ENCODE data around the gene FXYD7. TPM values are rescaled to one million over a fixed set of nuclear protein-coding genes. Genes with fewer than 3 reads are reported as not detected.
A peak's percentile ranks its signal among the peaks of the same experiment; 100 is the strongest.

The FXYD7 gene
- total and polyA plus RNA-seq, 2 of the 4 experiments (the other 2 are of a cell fraction): 0.31 TPM; not detected in 1

- Histone ChIP-seq H3K9me1 (ENCODE audit: insufficient read depth, low read length) (0 out of 2 replicates have a peak, but pooled peaks cover under 1% of the 10 kb centered on the region), H3K27ac (ENCODE audit: insufficient read depth, low read length) (no peak within 1 kb of the TSS), H2BK5ac (ENCODE audit: low read depth, low read length, poor library complexity, severe bottlenecking) (no peak within 1 kb of the TSS), H2AFZ (replicated peaks; ENCODE audit: low read length, poor library complexity) (peak within 1 kb of the TSS; percentile 58), H3K36me3 (ENCODE audit: control insufficient read depth, insufficient read depth, low read length) (no peaks in the 10 kb centered on the region), H3K18ac (ENCODE audit: low read depth, low read length) (no peak within 1 kb of the TSS), H4K8ac (ENCODE audit: low read depth in 2 of 2, low read length in 2 of 2) (no peak within 1 kb of the TSS), H3K4me1 (ENCODE audit: control insufficient read depth, insufficient read depth, low read length) (peaks cover 14% of the 10 kb centered on the region), H4K91ac (ENCODE audit: insufficient read depth, low read depth, low read length) (no peak within 1 kb of the TSS), H3K4me2 (ENCODE audit: low read depth, low read length) (no peak within 1 kb of the TSS), H3K27me3 (ENCODE audit: control insufficient read depth, insufficient read depth, low read length) (peaks cover 14% of the 10 kb centered on the region; the same call in 1 of the 2 replicates), H3K4ac (ENCODE audit: low read depth, low read length) (no peak within 1 kb of the TSS), H3K4me3 (ENCODE audit: insufficient read depth, low read depth, low read length) (no peak within 1 kb of the TSS), H4K5ac (ENCODE audit: low read depth, low read length) (no peak within 1 kb of the TSS), H3K14ac (replicated peaks; ENCODE audit: low read depth, low read length) (no peak within 1 kb of the TSS), H3K79me1 (ENCODE audit: low read depth in 1 of 2, low read length in 2 of 2) (no peaks in the 10 kb centered on the region), H2BK120ac (ENCODE audit: low read depth, low read length) (no peak within 1 kb of the TSS), H2AK5ac (ENCODE audit: low read depth, low read length) (peak within 1 kb of the TSS; percentile 83; the same call in 1 of the 2 replicates), H4K20me1 (ENCODE audit: insufficient read depth, low read length) (peaks cover 3% of the 10 kb centered on the region; the same call in 1 of the 2 replicates), H3K9me3 (ENCODE audit: control insufficient read depth, insufficient read depth, low read length) (no peaks in the 10 kb centered on the region), H2BK20ac (ENCODE audit: low read depth, low read length) (no peak within 1 kb of the TSS), H3K56ac (ENCODE audit: extremely low read depth, insufficient read depth, low read length) (no peak within 1 kb of the TSS), H2AK9ac (replicated peaks; ENCODE audit: low read depth, low read length, poor library complexity) (peak within 1 kb of the TSS; percentile 28), H2BK15ac (ENCODE audit: low read depth, low read length) (no peak within 1 kb of the TSS), H3K9ac (ENCODE audit: low read depth, low read length) (no peak within 1 kb of the TSS), H3K23ac (ENCODE audit: low read depth, low read length) (no peak within 1 kb of the TSS)
- ChIA-PET POLR2A (ENCODE audit: unreplicated experiment) (no interaction called here), CTCF (interaction anchor here (1.6 to 3.2 kb wide), 2 partner anchors 68 to 71 kb away, joined by 3 to 18 read pairs; no protein-coding TSS in a partner anchor)
- in situ Hi-C loops (cut with MboI; ENCODE audit: low sequenced_read_pairs): loop anchor here (5.0 kb wide), 1 partner anchor 67 kb away; no protein-coding TSS in a partner anchor
- intact Hi-C loops (cut with micrococcal nuclease): loop anchor here (1.0 to 2.0 kb wide), 3 partner anchors 67 to 161 kb away; no protein-coding TSS in a partner anchor
- no TSS peak for BruUV-seq (replicated peaks)
- dilution Hi-C loops (cut with HindIII; ENCODE audit: low sequenced_read_pairs, unreplicated experiment): no loop called here
- no CpG with 5 or more reads among the region's 15 CpGs for WGBS, 2 experiments (ENCODE audit: extremely low coverage in 2 of 2, insufficient read length in 1 of 2)
- ATAC-seq (ENCODE audit: low read depth) (no peak), DNase-seq (no peak)
- TF ChIP-seq MAZ (IDR thresholded peaks at IDR 0.05; ENCODE audit: borderline replicate concordance, low read depth, low read length) (no peak), CHD1 (IDR thresholded peaks at IDR 0.05; ENCODE audit: low read depth, low read length) (no peak), FOS (IDR thresholded peaks at IDR 0.05; ENCODE audit: low read depth, low read length) (no peak), USF2 (IDR thresholded peaks at IDR 0.05; ENCODE audit: low read depth, low read length) (no peak), ELK1 (IDR thresholded peaks at IDR 0.05; ENCODE audit: borderline replicate concordance, low read depth, low read length) (no peak), MAFK (IDR thresholded peaks at IDR 0.05; ENCODE audit: low read depth, low read length) (no peak), CTCF (conservative IDR thresholded peaks at IDR 0.05; ENCODE audit: low read depth, low read length) (no peak), NFE2L2 (IDR thresholded peaks at IDR 0.05; ENCODE audit: low read depth, low read length) (no peak), CEBPB (IDR thresholded peaks at IDR 0.05; ENCODE audit: low read depth, low read length) (no peak)
Measured at GRCh38 chr19:35134601-35135242, 8.3 kb upstream of the FXYD7 start, which contains the start of gene LGI4. LGI4 (minus strand) TSS chr19:35135059; CDS start chr19:35134680, 379 bp downstream.
